CD14-positive monocyte (primary cell): ENCODE results near the gene UBE2H. TPM values are rescaled to one million over a fixed set of nuclear protein-coding genes. Genes with fewer than 3 reads are reported as not detected.
A peak's percentile ranks its signal among the peaks of the same experiment; 100 is the strongest.

ENCODE experiments used
- DNase-seq, 3 donors: peaks; one replicate each; pipeline ENCODE4 v3.0.0-alpha.2; 2011 to 2022
- H2AFZ ChIP-seq: 2 replicates; pipeline ENCODE4 v1.6.0; 2012; ENCODE audit warnings: mild to moderate bottlenecking, low read depth, low read length, inconsistent platforms; ENCODE audit not compliant: insufficient read depth, poor library complexity, severe bottlenecking
- H3K27ac ChIP-seq, 2 donors: 1 replicate in 1 of 2; 2 replicates in 1 of 2; pipeline ENCODE4 v1.5.1; 2012 to 2013; ENCODE audit warnings: low read length in 2 of 2, control low read depth in 1 of 2, inconsistent platforms in 1 of 2, low read depth in 1 of 2, mild to moderate bottlenecking in 1 of 2
- H3K27me3 ChIP-seq, 2 donors: one replicate each; pipeline versions ENCODE4 v1.6.0 to v1.6.1; 2011 to 2013; ENCODE audit warnings: low read length in 2 of 2; ENCODE audit not compliant: control insufficient read depth in 2 of 2, insufficient read depth in 2 of 2
- H3K36me3 ChIP-seq, 2 donors: replicated peaks in 1 of 2; 1 replicate in 1 of 2; 2 replicates in 1 of 2; pipeline versions ENCODE4 v1.5.1 to v1.6.1; 2012 to 2013; ENCODE audit warnings: low read length in 2 of 2, control low read depth in 1 of 2, inconsistent platforms in 1 of 2, mild to moderate bottlenecking in 1 of 2; ENCODE audit not compliant: insufficient read depth in 2 of 2, control insufficient read depth in 1 of 2
- H3K4me1 ChIP-seq, 2 donors: 1 replicate in 1 of 2; 2 replicates in 1 of 2; pipeline versions ENCODE4 v1.5.1 to v1.6.1; 2012 to 2013; ENCODE audit warnings: low read length in 2 of 2, control low read depth in 1 of 2, inconsistent platforms in 1 of 2, mild to moderate bottlenecking in 1 of 2, moderate library complexity in 1 of 2; ENCODE audit not compliant: insufficient read depth in 2 of 2, control insufficient read depth in 1 of 2
- H3K4me2 ChIP-seq: replicated peaks from 2 replicates; pipeline ENCODE3; 2012; ENCODE audit warnings: low read length, moderate library complexity, mild to moderate bottlenecking; ENCODE audit not compliant: poor library complexity, severe bottlenecking; ENCODE audit errors: extremely low read depth
- H3K4me3 ChIP-seq, 3 experiments: fragments of 200-600 bp in 1 of 3; sonication (generic) in 1 of 3; replicated peaks in 1 of 3; 1 replicate in 2 of 3; 2 replicates in 1 of 3; pipeline ENCODE4 v1.5.1; 2011 to 2013; ENCODE audit warnings: low read length in 3 of 3, mild to moderate bottlenecking in 3 of 3, control low read depth in 2 of 3, low read depth in 2 of 3, inconsistent platforms in 1 of 3, moderate library complexity in 1 of 3
- H3K79me2 ChIP-seq: 2 replicates; pipeline ENCODE4 v1.6.0; 2012; ENCODE audit warnings: mild to moderate bottlenecking, control low read depth, inconsistent platforms, low read length, moderate library complexity; ENCODE audit not compliant: insufficient read depth
- H3K9ac ChIP-seq: 2 replicates; pipeline ENCODE4 v1.6.0; 2017; ENCODE audit warnings: low read length, mild to moderate bottlenecking; ENCODE audit not compliant: insufficient read depth, poor library complexity, severe bottlenecking
- H3K9me3 ChIP-seq, 2 donors: replicated peaks in 1 of 2; 1 replicate in 1 of 2; 2 replicates in 1 of 2; pipeline versions ENCODE4 v1.5.1 to v1.6.1; 2012 to 2013; ENCODE audit warnings: low read length in 2 of 2, control low read depth in 1 of 2; ENCODE audit not compliant: control insufficient read depth in 1 of 2, insufficient read depth in 1 of 2
- H4K20me1 ChIP-seq: 2 replicates; pipeline ENCODE4 v1.6.0; 2012; ENCODE audit warnings: mild to moderate bottlenecking, low read length, control low read depth, moderate library complexity; ENCODE audit not compliant: insufficient read depth
- H3K27ac Mint-ChIP-seq, 7 donors: one replicate each; pipeline ENCODE4 v1.8.0; 2020; ENCODE audit warnings: mild to moderate bottlenecking in 7 of 7, mixed read lengths in 7 of 7, moderate library complexity in 6 of 7, inconsistent platforms in 2 of 7
- H3K27me3 Mint-ChIP-seq, 3 donors: one replicate each; pipeline ENCODE4 v1.8.0; 2021 to 2022; ENCODE audit warnings: low read depth in 3 of 3, mild to moderate bottlenecking in 3 of 3, mixed read lengths in 3 of 3, moderate library complexity in 3 of 3, inconsistent platforms in 1 of 3
- H3K36me3 Mint-ChIP-seq, 2 donors: one replicate each; pipeline ENCODE4 v1.8.0; 2020; ENCODE audit warnings: mixed read lengths in 2 of 2, inconsistent platforms in 1 of 2, mild to moderate bottlenecking in 1 of 2
- H3K4me1 Mint-ChIP-seq: one replicate; pipeline ENCODE4 v1.8.0; 2020; ENCODE audit warnings: mild to moderate bottlenecking, mixed read lengths
- H3K4me3 Mint-ChIP-seq, 2 donors: one replicate each; pipeline ENCODE4 v1.8.0; 2020; ENCODE audit warnings: mild to moderate bottlenecking in 2 of 2, mixed read lengths in 2 of 2, moderate library complexity in 1 of 2
- H3K9me3 Mint-ChIP-seq, 7 donors: one replicate each; pipeline ENCODE4 v1.8.0; 2020 to 2022; ENCODE audit warnings: mixed read lengths in 7 of 7, mild to moderate bottlenecking in 6 of 7, moderate library complexity in 6 of 7, inconsistent platforms in 2 of 7
- WGBS: methylation state at CpG from one replicate; pipeline ENCODE4 v1.1.5; 2013; ENCODE audit warnings: missing lambda C conversion rate; ENCODE audit not compliant: insufficient coverage; 5-methylcytosine and 5-hydroxymethylcytosine counted together
- intact Hi-C, 2 donors: fragments of 100-400 bp; cut with micrococcal nuclease; formaldehyde crosslinking; loops; one replicate each; pipeline versions ENCODE4 v1.15.0 to v1.15.1; 2023
- polyA plus RNA-seq, 3 donors: library from polyadenylated mRNA; depleted of rRNA in 1 of 3; unstranded in 2 of 3; stranded (reverse) in 1 of 3; fragments of 300-500 nt in 2 of 3; fragments of >200 nt in 1 of 3; fragmentation: Illumina TruSeq in 2 of 3; gene quantifications; 1 replicate in 2 of 3; 2 replicates in 1 of 3; pipeline ENCODE4 v1.2.3, GENCODE V29; 2012 to 2021
- TF ChIP-seq, protein P1 (sequence below): fragments of 200-600 bp; IDR thresholded peaks from one replicate; pipeline ENCODE4 v1.8.0; 2022; ENCODE audit warnings: antibody characterized with exemption, mild to moderate bottlenecking

Gene UBE2H
- polyA plus RNA-seq, 3 donors = 12.6 to 26.0 (median 16.0) TPM

DNA sequence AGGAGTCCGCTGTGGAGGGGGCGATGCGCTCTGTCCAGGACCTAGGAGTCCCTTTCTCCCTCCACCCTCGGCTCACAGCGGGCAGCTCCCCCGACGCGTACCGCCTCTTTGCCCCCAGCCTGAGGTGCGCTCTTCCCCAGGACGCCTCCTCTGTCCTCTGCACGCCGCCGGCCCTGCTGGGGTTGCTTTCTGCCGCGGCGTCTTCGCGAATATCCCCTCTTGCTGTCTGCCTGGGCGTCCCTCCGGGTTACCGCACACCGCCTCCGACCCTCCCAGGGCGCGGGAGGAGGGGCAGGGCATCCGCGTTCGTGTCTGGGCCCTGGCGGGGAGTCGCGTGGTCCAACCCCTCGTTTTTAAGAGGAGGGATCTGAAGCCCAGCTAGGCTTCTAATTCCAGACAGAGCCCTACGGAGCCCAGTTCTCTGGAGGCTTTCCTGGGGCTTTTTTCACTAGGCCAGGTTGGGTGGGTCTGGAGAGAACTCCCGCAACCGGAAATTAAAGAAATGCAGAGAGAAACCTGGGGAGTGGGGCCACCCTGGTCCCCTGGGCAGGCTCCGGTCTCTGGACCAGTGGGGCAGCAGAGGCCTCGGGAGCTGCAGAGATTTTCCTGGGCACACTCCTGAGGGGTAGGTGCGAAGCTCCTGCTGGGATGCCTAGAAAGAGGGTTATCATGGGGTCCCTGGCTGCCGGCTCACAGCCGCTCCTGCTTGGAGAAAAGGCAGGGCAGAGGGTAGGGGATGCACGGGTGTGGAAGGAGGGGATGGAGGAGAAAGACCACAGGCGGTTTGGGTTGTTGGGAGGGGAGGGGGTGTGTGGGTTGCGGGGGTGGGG lies 166.9 kb downstream of the UBE2H start:
- TF ChIP-seq, protein P1, sequence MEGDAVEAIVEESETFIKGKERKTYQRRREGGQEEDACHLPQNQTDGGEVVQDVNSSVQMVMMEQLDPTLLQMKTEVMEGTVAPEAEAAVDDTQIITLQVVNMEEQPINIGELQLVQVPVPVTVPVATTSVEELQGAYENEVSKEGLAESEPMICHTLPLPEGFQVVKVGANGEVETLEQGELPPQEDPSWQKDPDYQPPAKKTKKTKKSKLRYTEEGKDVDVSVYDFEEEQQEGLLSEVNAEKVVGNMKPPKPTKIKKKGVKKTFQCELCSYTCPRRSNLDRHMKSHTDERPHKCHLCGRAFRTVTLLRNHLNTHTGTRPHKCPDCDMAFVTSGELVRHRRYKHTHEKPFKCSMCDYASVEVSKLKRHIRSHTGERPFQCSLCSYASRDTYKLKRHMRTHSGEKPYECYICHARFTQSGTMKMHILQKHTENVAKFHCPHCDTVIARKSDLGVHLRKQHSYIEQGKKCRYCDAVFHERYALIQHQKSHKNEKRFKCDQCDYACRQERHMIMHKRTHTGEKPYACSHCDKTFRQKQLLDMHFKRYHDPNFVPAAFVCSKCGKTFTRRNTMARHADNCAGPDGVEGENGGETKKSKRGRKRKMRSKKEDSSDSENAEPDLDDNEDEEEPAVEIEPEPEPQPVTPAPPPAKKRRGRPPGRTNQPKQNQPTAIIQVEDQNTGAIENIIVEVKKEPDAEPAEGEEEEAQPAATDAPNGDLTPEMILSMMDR = no peak
- intact Hi-C loops = no loop called here
- Histone ChIP-seq H3K36me3 (no peaks in the 10 kb centered on the region), H2AFZ (peak overlapping the region; percentile 48), H3K9ac (no peak overlapping the region), H3K27me3 (peaks cover 60 to 90% of the 10 kb centered on the region in 2 donors), H3K4me3 (peak overlapping the region in 1 of 3 experiments; percentile 69), H3K79me2 (no peaks in the 10 kb centered on the region), H3K27ac (no peak overlapping the region), H3K4me2 (peak overlapping the region; percentile 73), H3K4me1 (peaks cover 47 to 49% of the 10 kb centered on the region in 2 donors), H4K20me1 (peaks cover 5% of the 10 kb centered on the region), H3K9me3 (peaks cover 0 to 30% of the 10 kb centered on the region in 2 donors)
- Mint-ChIP-seq H3K27ac (no peak overlapping the region), H3K9me3 (peaks cover 0 to 44% (median 26%) of the 10 kb centered on the region in 7 donors), H3K4me1 (peaks cover 48% of the 10 kb centered on the region), H3K4me3 (peak overlapping the region; percentile 61 to 91), H3K27me3 (peaks cover 80 to 99% (median 89%) of the 10 kb centered on the region in 3 donors), H3K36me3 (peaks cover 9 to 14% of the 10 kb centered on the region in 2 donors)
- no peak for DNase-seq
- WGBS = 3% methylated on average over 36 of the region's 44 CpGs

DNA sequence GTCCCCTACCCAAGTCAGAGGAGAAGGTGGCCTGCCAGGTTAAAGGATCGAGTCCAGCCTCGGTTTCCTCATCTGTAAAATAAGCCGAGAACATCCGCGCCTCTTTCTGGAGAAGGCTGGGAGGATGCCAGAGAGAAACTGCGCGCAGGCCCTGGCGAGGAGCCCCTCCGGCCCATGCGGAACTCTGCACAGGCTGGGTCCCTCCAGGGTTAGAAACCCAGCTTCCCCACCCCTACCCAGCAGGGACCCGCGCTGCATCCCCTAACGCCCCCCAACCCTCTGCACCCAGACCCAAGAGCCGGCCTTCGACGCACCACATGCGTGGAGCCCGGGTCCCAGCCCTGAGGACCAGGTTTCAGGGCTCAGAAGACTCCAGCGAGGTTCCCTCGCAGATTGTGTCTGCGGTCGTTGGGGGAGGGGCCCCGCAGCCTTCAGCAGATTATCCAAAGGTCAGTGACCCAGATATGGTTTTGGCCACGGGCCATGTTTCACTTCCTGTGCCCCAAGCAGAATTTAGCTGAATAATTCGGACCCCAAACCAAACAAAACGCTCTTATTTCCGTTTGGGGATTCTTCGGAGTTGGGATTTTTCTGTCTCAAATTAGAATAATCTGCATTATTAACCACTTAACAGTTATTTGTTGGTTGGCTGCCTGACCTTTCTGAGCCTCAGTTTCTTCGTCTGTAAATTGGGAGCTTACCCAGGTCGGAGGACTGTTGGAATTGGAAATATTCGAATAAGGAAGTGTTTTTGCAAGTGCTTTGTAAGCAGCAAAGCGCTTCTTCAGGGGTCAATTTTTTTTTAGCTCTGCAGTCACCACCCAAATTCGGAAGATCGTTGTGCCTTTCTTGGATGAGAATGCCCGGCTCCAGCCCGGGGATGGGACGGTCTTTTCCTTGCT lies 167.7 kb downstream of the UBE2H start:
- Mint-ChIP-seq H3K4me1 (peaks cover 49% of the 10 kb centered on the region), H3K9me3 (peaks cover 0 to 45% (median 26%) of the 10 kb centered on the region in 7 donors), H3K36me3 (peaks cover 9 to 14% of the 10 kb centered on the region in 2 donors), H3K4me3 (peak overlapping the region; percentile 61 to 91), H3K27ac (no peak overlapping the region), H3K27me3 (peaks cover 78 to 100% (median 88%) of the 10 kb centered on the region in 3 donors)
- intact Hi-C loops = loop anchor here in 1 of 2 donors (5.0 kb wide), 1 partner anchor 42 kb away; no protein-coding TSS in a partner anchor
- Histone ChIP-seq H3K36me3 (no peaks in the 10 kb centered on the region), H3K9me3 (peaks cover 0 to 30% of the 10 kb centered on the region in 2 donors), H3K4me2 (peak overlapping the region; percentile 73), H3K9ac (no peak overlapping the region), H3K27me3 (peaks cover 66 to 88% of the 10 kb centered on the region in 2 donors), H3K27ac (no peak overlapping the region), H3K79me2 (no peaks in the 10 kb centered on the region), H2AFZ (peak overlapping the region; percentile 48), H4K20me1 (peaks cover 5% of the 10 kb centered on the region), H3K4me1 (peaks cover 54 to 57% of the 10 kb centered on the region in 2 donors), H3K4me3 (peak overlapping the region in 1 of 3 experiments; percentile 69)
- TF ChIP-seq, protein P1 = no peak
- 5% methylated on average over 30 of the region's 37 CpGs for WGBS
- DNase-seq = peak; percentile 44 to 56 (median 50)
